Measurements from ENCODE around the gene SDF4. TPM values are rescaled to one million over a fixed set of nuclear protein-coding genes. Genes with fewer than 3 reads are reported as not detected.

Gene SDF4
- total and polyA plus RNA-seq, 8 donors, result 50.3 to 404 (median 63.6) TPM

- TF ChIP-seq POLR2A (IDR thresholded peaks at IDR 0.05), result no peak
- TF ChIP-seq POLR2AphosphoS5 (IDR thresholded peaks at IDR 0.05), result no peak
- no peaks in the 10 kb centered on the region for H3K9me3 ChIP-seq
- no peak for DNase-seq
- H3K4me1 ChIP-seq, result peaks cover 0 to 24% (median 8%) of the 10 kb centered on the region in 4 donors
- intact Hi-C loops (cut with DNase I; ENCODE audit: low total_unique reads), result no loop called here
- H3K36me3 ChIP-seq, result peaks cover 55 to 98% (median 92%) of the 10 kb centered on the region in 4 donors
- WGBS, 5 donors, result 92 to 96% (median 95%) methylated on average over 17 of the region's 17 CpGs
- no peaks in the 10 kb centered on the region for H3K27me3 ChIP-seq
- H3K4me3 ChIP-seq, result no peak overlapping the region
- H3K27ac ChIP-seq, result no peak overlapping the region
These were observed 30.3 kb upstream of the SDF4 start for GRCh38 chr1:1262071-1262470.

GRCh38 chr1:1260843-1261560 is 29.2 kb upstream of the SDF4 start:
- TF ChIP-seq EP300 (IDR thresholded peaks at IDR 0.05) (no peak), CTCF (IDR thresholded peaks at IDR 0.05) (no peak), POLR2A (IDR thresholded peaks at IDR 0.05) (no peak), POLR2AphosphoS5 (IDR thresholded peaks at IDR 0.05) (no peak)
- no peak overlapping the region for H3K4me3 ChIP-seq
- H3K9me3 ChIP-seq, result no peaks in the 10 kb centered on the region
- no peak overlapping the region for H3K27ac ChIP-seq
- 70 to 80% (median 76%) methylated on average over 16 of the region's 16 CpGs for WGBS, 5 donors
- H3K36me3 ChIP-seq, result peaks cover 53 to 98% (median 92%) of the 10 kb centered on the region in 4 donors
- H3K27me3 ChIP-seq, result no peaks in the 10 kb centered on the region
- H3K4me1 ChIP-seq, result peaks cover 0 to 24% (median 8%) of the 10 kb centered on the region in 4 donors
- no peak for DNase-seq
- intact Hi-C loops (cut with DNase I; ENCODE audit: low total_unique reads), result no loop called here

- no peaks in the 10 kb centered on the region for H3K9me3 ChIP-seq
- intact Hi-C loops (cut with DNase I; ENCODE audit: low total_unique reads), result no loop called here
- H3K27ac ChIP-seq, result no peak overlapping the region
- no peak overlapping the region for H3K4me3 ChIP-seq
- 76 to 89% (median 81%) methylated on average over 18 to 26 of the region's 26 CpGs for WGBS, 5 donors
- DNase-seq, result no peak
- H3K36me3 ChIP-seq, result peaks cover 56 to 98% (median 93%) of the 10 kb centered on the region in 4 donors
- peaks cover 0 to 22% (median 7%) of the 10 kb centered on the region in 4 donors for H3K4me1 ChIP-seq
- H3K27me3 ChIP-seq, result no peaks in the 10 kb centered on the region
- TF ChIP-seq POLR2AphosphoS5 (IDR thresholded peaks at IDR 0.05), result no peak
- TF ChIP-seq POLR2A (IDR thresholded peaks at IDR 0.05), result no peak
- TF ChIP-seq EP300 (IDR thresholded peaks at IDR 0.05), result no peak
- TF ChIP-seq CTCF (IDR thresholded peaks at IDR 0.05), result no peak
These were observed 28.3 kb upstream of the SDF4 start for GRCh38 chr1:1259951-1260600.

GRCh38 chr1:1259540-1259939 is 27.7 kb upstream of the SDF4 start:
- Histone ChIP-seq H3K4me1 (peaks cover 0 to 16% (median 5%) of the 10 kb centered on the region in 4 donors), H3K27ac (no peak overlapping the region), H3K4me3 (no peak overlapping the region), H3K36me3 (peaks cover 57 to 98% (median 93%) of the 10 kb centered on the region in 4 donors), H3K9me3 (no peaks in the 10 kb centered on the region), H3K27me3 (no peaks in the 10 kb centered on the region)
- no peak for DNase-seq
- TF ChIP-seq EP300 (IDR thresholded peaks at IDR 0.05), result no peak
- TF ChIP-seq POLR2A (IDR thresholded peaks at IDR 0.05), result no peak
- TF ChIP-seq CTCF (IDR thresholded peaks at IDR 0.05), result no peak
- no peak for TF ChIP-seq POLR2AphosphoS5 (IDR thresholded peaks at IDR 0.05)
- 91 to 97% (median 94%) methylated on average over 18 of the region's 18 CpGs for WGBS, 5 donors
- intact Hi-C loops (cut with DNase I; ENCODE audit: low total_unique reads), result no loop called here

Measured in stomach (tissue), 9 donors.